Mesenchymal stem cell (in vitro differentiated cells and primary cell): Measurements from ENCODE around the gene CIRBP.

ENCODE experiments used
- DNase-seq: peaks from one replicate; pipeline ENCODE4 v3.0.0-alpha.2; 2013
- H2AFZ ChIP-seq: one replicate; pipeline ENCODE4 v1.6.1; 2013; ENCODE audit warnings: low read depth, mild to moderate bottlenecking, control low read depth, inconsistent platforms, low read length, moderate library complexity
- H2AK5ac ChIP-seq: 2 replicates; pipeline ENCODE4 v1.6.1; 2013; ENCODE audit warnings: low read length, moderate library complexity, mild to moderate bottlenecking, inconsistent platforms; ENCODE audit not compliant: severe bottlenecking
- H2BK120ac ChIP-seq: one replicate; pipeline ENCODE4 v1.6.1; 2013; ENCODE audit warnings: low read depth, mild to moderate bottlenecking, inconsistent platforms, low read length, moderate library complexity
- H2BK12ac ChIP-seq, 2 experiments: one replicate each; pipeline ENCODE4 v1.6.1; 2013; ENCODE audit warnings: inconsistent platforms in 2 of 2, low read length in 2 of 2, mild to moderate bottlenecking in 2 of 2, moderate library complexity in 2 of 2, control low read depth in 1 of 2
- H2BK15ac ChIP-seq: one replicate; pipeline ENCODE4 v1.6.1; 2013; ENCODE audit warnings: mild to moderate bottlenecking, low read depth, inconsistent platforms; ENCODE audit not compliant: poor library complexity, severe bottlenecking
- H2BK5ac ChIP-seq: 2 replicates; pipeline ENCODE4 v1.6.1; 2013; ENCODE audit warnings: low read depth, mild to moderate bottlenecking, low read length, control low read depth, inconsistent platforms; ENCODE audit not compliant: poor library complexity, severe bottlenecking
- H3K14ac ChIP-seq, 2 experiments: one replicate each; pipeline ENCODE4 v1.6.1; 2013; ENCODE audit warnings: inconsistent platforms in 2 of 2, low read length in 2 of 2, control low read depth in 1 of 2, mild to moderate bottlenecking in 1 of 2, moderate library complexity in 1 of 2
- H3K18ac ChIP-seq, 2 experiments: one replicate each; pipeline ENCODE4 v1.6.1; 2013; ENCODE audit warnings: inconsistent platforms in 2 of 2, low read length in 2 of 2, control low read depth in 1 of 2, low read depth in 1 of 2, mild to moderate bottlenecking in 1 of 2
- H3K23ac ChIP-seq, 2 experiments: one replicate each; pipeline ENCODE4 v1.6.1; 2013; ENCODE audit warnings: inconsistent platforms in 2 of 2, low read length in 2 of 2, mild to moderate bottlenecking in 2 of 2, moderate library complexity in 2 of 2, control low read depth in 1 of 2
- H3K27ac ChIP-seq: 2 replicates; pipeline ENCODE4 v1.5.1; 2013; ENCODE audit warnings: mild to moderate bottlenecking, moderate library complexity, low read length, control low read depth, inconsistent platforms; ENCODE audit not compliant: poor library complexity, severe bottlenecking
- H3K27me3 ChIP-seq, 2 experiments: 2 replicates each; pipeline versions ENCODE4 v1.6.1 to v1.7.0; 2013; ENCODE audit warnings: low read length in 2 of 2, mild to moderate bottlenecking in 2 of 2, moderate library complexity in 2 of 2, control low read depth in 1 of 2, inconsistent platforms in 1 of 2; ENCODE audit not compliant: control insufficient read depth in 1 of 2, insufficient read depth in 1 of 2
- H3K36me3 ChIP-seq, 2 experiments: 2 replicates each; pipeline versions ENCODE4 v1.6.1 to v1.7.0; 2013; ENCODE audit warnings: low read length in 2 of 2, control low read depth in 1 of 2, inconsistent platforms in 1 of 2, low read depth in 1 of 2, mild to moderate bottlenecking in 1 of 2; ENCODE audit not compliant: insufficient read depth in 2 of 2, control insufficient read depth in 1 of 2
- H3K4ac ChIP-seq, 2 experiments: one replicate each; pipeline ENCODE4 v1.6.1; 2013; ENCODE audit warnings: inconsistent platforms in 2 of 2, low read length in 2 of 2, mild to moderate bottlenecking in 2 of 2, moderate library complexity in 2 of 2, control low read depth in 1 of 2, low read depth in 1 of 2
- H3K4me1 ChIP-seq: 2 replicates; pipeline ENCODE4 v1.6.1; 2013; ENCODE audit warnings: low read depth, low read length, control low read depth; ENCODE audit not compliant: control insufficient read depth, insufficient read depth
- H3K4me2 ChIP-seq: 2 replicates; pipeline ENCODE4 v1.6.1; 2013; ENCODE audit warnings: low read length, mild to moderate bottlenecking, inconsistent platforms; ENCODE audit not compliant: poor library complexity, severe bottlenecking
- H3K4me3 ChIP-seq, 2 experiments: 2 replicates each; pipeline versions ENCODE4 v1.5.1 to v1.7.0; 2013; ENCODE audit warnings: low read length in 2 of 2, mild to moderate bottlenecking in 2 of 2, control low read depth in 1 of 2, low read depth in 1 of 2; ENCODE audit not compliant: insufficient read depth in 1 of 2
- H3K79me1 ChIP-seq: replicated peaks from 2 replicates; pipeline ENCODE4 v1.6.1; 2013; ENCODE audit warnings: mild to moderate bottlenecking, control low read depth, low read length, inconsistent platforms; ENCODE audit not compliant: poor library complexity, severe bottlenecking
- H3K9ac ChIP-seq: 2 replicates; pipeline ENCODE4 v1.7.0; 2013; ENCODE audit warnings: mild to moderate bottlenecking, low read length, moderate library complexity
- H3K9me3 ChIP-seq: 2 replicates; pipeline ENCODE4 v1.7.0; 2013; ENCODE audit warnings: mild to moderate bottlenecking, low read length; ENCODE audit not compliant: control insufficient read depth
- H4K8ac ChIP-seq: one replicate; pipeline ENCODE4 v1.6.1; 2013; ENCODE audit warnings: inconsistent platforms, mild to moderate bottlenecking, low read length, moderate library complexity
- H4K91ac ChIP-seq: one replicate; pipeline ENCODE4 v1.6.1; 2013; ENCODE audit warnings: mild to moderate bottlenecking, low read length, inconsistent platforms
- WGBS: methylation state at CpG from one replicate; pipeline ENCODE4 v1.1.7; 2013; ENCODE audit warnings: mixed read lengths; 5-methylcytosine and 5-hydroxymethylcytosine counted together

Gene CIRBP

DNA sequence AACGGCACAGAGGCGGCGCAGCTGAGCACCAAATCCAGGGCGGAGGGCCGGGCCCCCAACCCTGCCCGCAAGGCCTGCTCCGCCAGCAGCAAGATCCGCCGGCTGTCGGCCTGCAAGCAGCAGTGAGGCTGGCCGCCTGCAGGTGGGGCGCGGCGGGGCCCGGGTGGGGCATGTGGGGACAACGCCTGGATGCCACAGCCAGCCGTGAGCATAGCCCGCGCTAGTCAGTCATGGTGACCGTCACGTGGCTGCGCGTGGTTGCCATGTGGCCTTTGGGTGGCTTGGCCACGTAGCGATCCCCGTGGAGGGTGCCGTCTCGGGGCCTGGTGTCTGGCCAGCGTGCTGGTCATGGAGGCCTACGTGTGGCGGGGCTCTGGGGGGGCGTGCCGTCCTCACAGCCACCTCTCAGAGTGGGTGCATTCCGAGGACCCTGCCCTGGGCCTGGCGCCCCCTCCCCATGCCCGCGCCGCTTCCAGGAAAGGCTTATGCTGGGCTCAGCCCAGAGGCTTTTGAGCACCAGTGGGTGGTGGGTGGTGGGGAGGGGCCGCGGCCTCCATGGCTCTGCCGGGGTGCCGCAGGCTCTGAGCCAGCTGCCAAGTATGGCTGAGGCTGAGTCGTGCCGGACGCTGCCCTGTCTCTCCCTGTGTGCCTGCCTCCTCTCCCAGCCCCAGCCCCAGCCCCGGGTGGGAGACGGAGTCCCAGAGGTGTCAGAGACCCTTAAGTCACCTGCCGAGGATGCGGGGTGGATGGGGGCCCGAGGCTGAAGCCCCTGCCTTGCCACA, 42.4 kb upstream of the CIRBP start:
- DNase-seq, result no peak
- Histone ChIP-seq H4K91ac (no peak overlapping the region), H3K27me3 (no peaks in the 10 kb centered on the region), H3K18ac (no peak overlapping the region), H3K23ac (no peak overlapping the region), H3K36me3 (peaks cover 16 to 96% of the 10 kb centered on the region in 2 experiments), H2BK15ac (no peak overlapping the region), H3K4me3 (no peak overlapping the region), H3K9ac (no peak overlapping the region), H3K4me2 (no peak overlapping the region), H3K79me1 (peaks cover 31% of the 10 kb centered on the region), H3K4ac (no peak overlapping the region), H3K27ac (no peak overlapping the region), H3K4me1 (peaks cover 44% of the 10 kb centered on the region), H2AFZ (peak overlapping the region; percentile 32), H2BK120ac (no peak overlapping the region), H3K14ac (no peak overlapping the region), H3K9me3 (no peaks in the 10 kb centered on the region), H2BK5ac (no peak overlapping the region), H4K8ac (no peak overlapping the region), H2AK5ac (no peak overlapping the region), H2BK12ac (no peak overlapping the region)
- 96% methylated on average over 48 of the region's 50 CpGs for WGBS

DNA sequence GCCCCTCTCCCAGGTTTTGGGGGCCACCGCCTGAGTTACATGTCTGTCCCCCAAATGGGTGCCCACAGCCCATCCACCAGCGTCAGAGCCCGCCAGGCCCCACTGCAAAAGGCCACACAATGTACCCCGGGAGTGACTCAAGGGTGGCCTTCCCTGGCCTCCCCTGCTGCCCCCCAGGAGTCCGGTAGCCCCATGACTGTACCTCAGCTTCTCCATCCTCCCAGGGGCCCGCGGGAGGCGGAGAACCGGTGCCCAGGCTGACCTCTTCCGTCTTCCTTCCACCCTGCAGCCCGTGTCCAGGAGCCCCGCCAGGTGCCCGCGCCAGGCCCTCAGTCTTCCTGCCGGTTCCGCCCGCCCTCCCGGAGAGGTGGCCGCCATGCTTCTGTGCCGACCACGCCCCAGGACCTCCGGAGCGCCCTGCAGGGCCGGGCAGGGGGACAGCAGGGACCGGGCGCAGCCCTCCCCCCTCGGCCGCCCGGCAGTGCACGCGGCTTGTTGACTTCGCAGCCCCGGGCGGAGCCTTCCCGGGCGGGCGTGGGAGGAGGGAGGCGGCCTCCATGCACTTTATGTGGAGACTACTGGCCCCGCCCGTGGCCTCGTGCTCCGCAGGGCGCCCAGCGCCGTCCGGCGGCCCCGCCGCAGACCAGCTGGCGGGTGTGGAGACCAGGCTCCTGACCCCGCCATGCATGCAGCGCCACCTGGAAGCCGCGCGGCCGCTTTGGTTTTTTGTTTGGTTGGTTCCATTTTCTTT, 41.7 kb upstream of the CIRBP start:
- no peak overlapping the region for H4K8ac ChIP-seq
- H2BK12ac ChIP-seq, result no peak overlapping the region
- no peaks in the 10 kb centered on the region for H3K9me3 ChIP-seq
- H3K14ac ChIP-seq, result no peak overlapping the region
- no peak for DNase-seq
- H2BK120ac ChIP-seq, result no peak overlapping the region
- H2BK15ac ChIP-seq, result no peak overlapping the region
- no peaks in the 10 kb centered on the region for H3K27me3 ChIP-seq
- no peak overlapping the region for H3K4me2 ChIP-seq
- WGBS, result 96% methylated on average over 56 of the region's 56 CpGs
- no peak overlapping the region for H3K27ac ChIP-seq
- H3K23ac ChIP-seq, result no peak overlapping the region
- peak overlapping the region in 1 of 2 experiments; percentile 7 for H3K4me3 ChIP-seq
- peaks cover 24% of the 10 kb centered on the region for H3K79me1 ChIP-seq
- peaks cover 50% of the 10 kb centered on the region for H3K4me1 ChIP-seq
- no peak overlapping the region for H3K9ac ChIP-seq
- H4K91ac ChIP-seq, result no peak overlapping the region
- H3K36me3 ChIP-seq, result peaks cover 17 to 93% of the 10 kb centered on the region in 2 experiments
- no peak overlapping the region for H2BK5ac ChIP-seq
- H3K18ac ChIP-seq, result no peak overlapping the region
- H2AK5ac ChIP-seq, result no peak overlapping the region
- no peak overlapping the region for H2AFZ ChIP-seq
- no peak overlapping the region for H3K4ac ChIP-seq

DNA sequence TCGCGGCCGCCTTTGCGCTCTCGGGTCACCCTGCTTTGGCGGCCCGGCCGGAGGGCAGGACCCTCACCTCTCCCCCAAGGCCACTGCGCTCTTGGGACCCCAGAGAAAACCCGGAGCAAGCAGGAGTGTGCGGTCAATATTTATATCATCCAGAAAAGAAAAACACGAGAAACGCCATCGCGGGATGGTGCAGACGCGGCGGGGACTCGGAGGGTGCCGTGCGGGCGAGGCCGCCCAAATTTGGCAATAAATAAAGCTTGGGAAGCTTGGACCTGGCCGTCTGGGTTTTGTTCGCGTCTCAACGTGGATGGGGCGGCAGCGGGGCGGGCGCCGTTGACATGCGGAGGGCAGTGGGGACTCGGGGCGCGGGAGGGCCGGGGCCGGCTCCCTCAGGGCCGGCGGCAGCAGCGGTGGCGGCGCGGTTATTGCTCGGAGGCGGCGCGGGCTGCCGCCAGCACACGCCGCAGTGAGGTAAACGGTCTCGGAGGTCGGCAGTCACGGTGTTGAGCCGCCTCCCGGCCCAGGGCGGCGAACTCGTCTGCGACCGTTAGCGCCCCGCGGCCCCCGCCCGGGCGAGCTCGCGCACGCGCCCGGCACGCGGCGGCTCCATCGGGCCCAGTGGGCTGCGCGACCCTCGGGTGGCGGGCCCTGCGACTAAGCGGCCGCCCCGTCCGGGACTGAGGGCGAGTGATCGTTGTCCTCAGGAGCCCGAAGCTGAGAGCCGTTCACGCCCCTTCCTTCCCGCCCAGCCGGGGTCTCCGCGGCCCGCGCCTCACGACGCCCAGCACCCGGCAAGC, 40.8 kb upstream of the CIRBP start:
- H2BK5ac ChIP-seq, result no peak overlapping the region
- no peak overlapping the region for H4K8ac ChIP-seq

More for the DNA sequence above, 40.8 kb upstream of the CIRBP start:
- Histone ChIP-seq H2BK15ac (no peak overlapping the region), H3K4me2 (no peak overlapping the region), H3K36me3 (peaks cover 8 to 93% of the 10 kb centered on the region in 2 experiments), H3K27me3 (no peaks in the 10 kb centered on the region), H2AK5ac (no peak overlapping the region), H3K4me3 (no peak overlapping the region), H3K9me3 (no peaks in the 10 kb centered on the region), H3K4ac (no peak overlapping the region), H3K23ac (no peak overlapping the region), H3K4me1 (peaks cover 50% of the 10 kb centered on the region), H3K18ac (no peak overlapping the region), H3K9ac (no peak overlapping the region), H3K27ac (no peak overlapping the region), H3K79me1 (peaks cover 23% of the 10 kb centered on the region), H4K91ac (no peak overlapping the region), H3K14ac (no peak overlapping the region), H2BK120ac (no peak overlapping the region), H2BK12ac (no peak overlapping the region), H2AFZ (no peak overlapping the region)
- no peak for DNase-seq
- 98% methylated on average over 92 of the region's 100 CpGs for WGBS
